ENCODE measurements around the gene CISD1. TPM values are rescaled to one million over a fixed set of nuclear protein-coding genes. Genes with fewer than 3 reads are reported as not detected.

CISD1 gene
- total and polyA plus RNA-seq, 10 donors, result 7.1 to 26.5 (median 19.3) TPM

- peak overlapping the region in 6 of 8 donors; percentile 86 to 98 (median 92) for H3K4me3 ChIP-seq
- DNase-seq, result no peak
- no peaks in the 10 kb centered on the region for H3K36me3 ChIP-seq
- H3K27me3 ChIP-seq (replicated peaks in 1 of 7), result no peaks in the 10 kb centered on the region
- intact Hi-C loops (cut with DNase I; ENCODE audit: low total_unique reads), result no loop called here
- peak overlapping the region in 1 of 8 donors; percentile 95 for H3K27ac ChIP-seq
- no peak for TF ChIP-seq POLR2A (IDR thresholded peaks at IDR 0.05)
- TF ChIP-seq, protein P1, sequence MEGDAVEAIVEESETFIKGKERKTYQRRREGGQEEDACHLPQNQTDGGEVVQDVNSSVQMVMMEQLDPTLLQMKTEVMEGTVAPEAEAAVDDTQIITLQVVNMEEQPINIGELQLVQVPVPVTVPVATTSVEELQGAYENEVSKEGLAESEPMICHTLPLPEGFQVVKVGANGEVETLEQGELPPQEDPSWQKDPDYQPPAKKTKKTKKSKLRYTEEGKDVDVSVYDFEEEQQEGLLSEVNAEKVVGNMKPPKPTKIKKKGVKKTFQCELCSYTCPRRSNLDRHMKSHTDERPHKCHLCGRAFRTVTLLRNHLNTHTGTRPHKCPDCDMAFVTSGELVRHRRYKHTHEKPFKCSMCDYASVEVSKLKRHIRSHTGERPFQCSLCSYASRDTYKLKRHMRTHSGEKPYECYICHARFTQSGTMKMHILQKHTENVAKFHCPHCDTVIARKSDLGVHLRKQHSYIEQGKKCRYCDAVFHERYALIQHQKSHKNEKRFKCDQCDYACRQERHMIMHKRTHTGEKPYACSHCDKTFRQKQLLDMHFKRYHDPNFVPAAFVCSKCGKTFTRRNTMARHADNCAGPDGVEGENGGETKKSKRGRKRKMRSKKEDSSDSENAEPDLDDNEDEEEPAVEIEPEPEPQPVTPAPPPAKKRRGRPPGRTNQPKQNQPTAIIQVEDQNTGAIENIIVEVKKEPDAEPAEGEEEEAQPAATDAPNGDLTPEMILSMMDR (IDR thresholded peaks at IDR 0.05 in 8 of 11, conservative IDR thresholded peaks at IDR 0.05 in 3 of 11), result no peak
- TF ChIP-seq POLR2AphosphoS5 (IDR thresholded peaks at IDR 0.05), result no peak
- H3K9me3 ChIP-seq, result no peaks in the 10 kb centered on the region
- 91 to 94% (median 94%) methylated on average over 4 of the region's 4 CpGs for WGBS, 5 donors
- peaks cover 5 to 69% (median 43%) of the 10 kb centered on the region in 6 donors for H3K4me1 ChIP-seq
Observed at GRCh38 chr10:58336242-58336641, 67.3 kb downstream of the CISD1 start.

Other genes with a start within 250 kb of the CISD1 start
- 10 to 100 TPM; 12.3 to 17.2 (median 13.6) TPM for gene IPMK, start 1.3 kb upstream of the CISD1 start, total RNA-seq
- 1 to 10 TPM; 2.9 to 4.3 (median 3.4) TPM for gene IPMK, start 1.3 kb upstream of the CISD1 start, polyA plus RNA-seq
- gene UBE2D1, start 65.8 kb downstream of the CISD1 start, total RNA-seq, result 10 to 100 TPM; 23.8 to 34.6 (median 28.2) TPM
- 10 to 100 TPM; 13.5 to 17.5 (median 16.1) TPM for gene UBE2D1, start 65.8 kb downstream of the CISD1 start, polyA plus RNA-seq
- gene TFAM, start 116.2 kb downstream of the CISD1 start, total RNA-seq, result 10 to 100 TPM; 20.7 to 39.2 (median 37.0) TPM
- 10 to 100 TPM in 2 of 3 donors, 1 to 10 TPM in 1; 7.6 to 12.9 (median 12.0) TPM for gene TFAM, start 116.2 kb downstream of the CISD1 start, polyA plus RNA-seq
- 1 to 10 TPM; 3.4 to 5.4 (median 3.8) TPM for gene BICC1, start 243.7 kb downstream of the CISD1 start, total RNA-seq
- 1 to 10 TPM in 1 of 3 donors, under 1 TPM in 2; 0.86 to 1.0 (median 0.91) TPM for gene BICC1, start 243.7 kb downstream of the CISD1 start, polyA plus RNA-seq

All from spleen (tissue), 11 donors.